Vagina (tissue), 2 donors: Measurements from ENCODE around the gene CHRNG. TPM values are rescaled to one million over a fixed set of nuclear protein-coding genes. Genes with fewer than 3 reads are reported as not detected.

ENCODE experiments used
- DNase-seq, 2 donors: peaks; one replicate each; pipeline ENCODE4 v3.0.0-alpha.2; 2017; ENCODE audit errors: extremely low spot score in 2 of 2
- H3K27ac ChIP-seq: fragments of 200-600 bp; sonication (generic); one replicate; pipeline ENCODE4 v1.5.1; 2019
- H3K27me3 ChIP-seq: fragments of 200-600 bp; sonication (generic); one replicate; pipeline ENCODE4 v1.5.1; 2019
- H3K36me3 ChIP-seq, 2 donors: fragments of 200-600 bp; sonication (generic); one replicate each; pipeline ENCODE4 v1.5.1; 2017 to 2019
- H3K4me1 ChIP-seq: fragments of 200-600 bp; sonication (generic); one replicate; pipeline ENCODE4 v1.5.1; 2019
- H3K4me3 ChIP-seq, 2 donors: fragments of 200-600 bp; sonication (generic); 1 replicate in 1 of 2; 2 replicates in 1 of 2; pipeline ENCODE4 v1.5.1; 2016 to 2019
- H3K9me3 ChIP-seq: fragments of 200-600 bp; sonication (generic); one replicate; pipeline ENCODE4 v1.5.1; 2019
- CTCF ChIP-seq, 3 experiments: fragments of 450-650 bp in 2 of 3; fragments of 200-600 bp in 1 of 3; sonication (generic) in 1 of 3; IDR thresholded peaks; one replicate each; pipeline ENCODE4 v1.5.1; 2017 to 2019; ENCODE audit warnings: antibody characterized with exemption in 3 of 3, mild to moderate bottlenecking in 2 of 3, moderate library complexity in 2 of 3
- POLR2A ChIP-seq, 2 donors: fragments of 450-650 bp; IDR thresholded peaks; one replicate each; pipeline ENCODE4 v1.6.1; 2017; ENCODE audit warnings: antibody characterized with exemption in 2 of 2, mild to moderate bottlenecking in 2 of 2, moderate library complexity in 2 of 2
- POLR2AphosphoS5 ChIP-seq, 2 donors: sonication (generic); formaldehyde crosslinking; IDR thresholded peaks; one replicate each; pipeline ENCODE4 v1.9.0; 2017; ENCODE audit warnings: antibody characterized with exemption in 2 of 2, mild to moderate bottlenecking in 2 of 2, low read depth in 1 of 2; ENCODE audit not compliant: insufficient read depth in 1 of 2
- intact Hi-C: fragments of 100-400 bp; cut with DNase I; formaldehyde crosslinking; loops from one replicate; pipeline ENCODE4 v1.15.1; 2023
- total RNA-seq: library from RNA; depleted of rRNA; stranded (reverse); fragments of >200 nt; gene quantifications from one replicate; pipeline ENCODE4 v1.2.3, GENCODE V29; 2016

Gene CHRNG
- total RNA-seq, 1 donor from 2014 or later: not detected

- peaks cover 0 to 19% of the 10 kb centered on the region in 2 donors for H3K36me3 ChIP-seq
These were observed 39.1 kb downstream of the CHRNG start for GRCh38 chr2:232578626-232579025.

GRCh38 chr2:232580648-232580981 is 41.1 kb downstream of the CHRNG start:
- H3K4me1 ChIP-seq: no peaks in the 10 kb centered on the region
- TF ChIP-seq POLR2AphosphoS5 (IDR thresholded peaks at IDR 0.05; ENCODE audit: insufficient read depth in 1 of 2, low read depth in 1 of 2): no peak
- TF ChIP-seq CTCF (IDR thresholded peaks at IDR 0.05): no peak
- no peak for TF ChIP-seq POLR2A (IDR thresholded peaks at IDR 0.05)
- H3K9me3 ChIP-seq: no peaks in the 10 kb centered on the region
- intact Hi-C loops: no loop called here
- H3K27me3 ChIP-seq: no peaks in the 10 kb centered on the region
- H3K36me3 ChIP-seq: peaks cover 0 to 14% of the 10 kb centered on the region in 2 donors
- no peak for DNase-seq
- no peak overlapping the region for H3K4me3 ChIP-seq
- H3K27ac ChIP-seq: no peak overlapping the region

More at GRCh38 chr2:232578626-232579025, 39.1 kb downstream of the CHRNG start:
- intact Hi-C loops: no loop called here
- Histone ChIP-seq H3K9me3 (no peaks in the 10 kb centered on the region), H3K27me3 (no peaks in the 10 kb centered on the region), H3K27ac (no peak overlapping the region), H3K4me1 (no peaks in the 10 kb centered on the region), H3K4me3 (no peak overlapping the region)
- no peak for DNase-seq
- TF ChIP-seq CTCF (IDR thresholded peaks at IDR 0.05): no peak

- TF ChIP-seq POLR2A (IDR thresholded peaks at IDR 0.05): no peak
- no peak for TF ChIP-seq CTCF (IDR thresholded peaks at IDR 0.05)
- no peak for TF ChIP-seq POLR2AphosphoS5 (IDR thresholded peaks at IDR 0.05; ENCODE audit: insufficient read depth in 1 of 2, low read depth in 1 of 2)
- H3K27ac ChIP-seq: no peak overlapping the region
- no peak for DNase-seq
- no peaks in the 10 kb centered on the region for H3K9me3 ChIP-seq
- intact Hi-C loops: no loop called here
- no peaks in the 10 kb centered on the region for H3K27me3 ChIP-seq
- H3K4me1 ChIP-seq: no peaks in the 10 kb centered on the region
- H3K36me3 ChIP-seq: peaks cover 0 to 14% of the 10 kb centered on the region in 2 donors
- no peak overlapping the region for H3K4me3 ChIP-seq
These were observed 42.2 kb downstream of the CHRNG start for GRCh38 chr2:232581725-232582124.

GRCh38 chr2:232584238-232584637 is 44.7 kb downstream of the CHRNG start:
- Histone ChIP-seq H3K27ac (no peak overlapping the region), H3K9me3 (no peaks in the 10 kb centered on the region), H3K36me3 (peaks cover 0 to 14% of the 10 kb centered on the region in 2 donors), H3K4me1 (peaks cover 17% of the 10 kb centered on the region), H3K4me3 (no peak overlapping the region), H3K27me3 (no peaks in the 10 kb centered on the region)
- no peak for TF ChIP-seq CTCF (IDR thresholded peaks at IDR 0.05)
- TF ChIP-seq POLR2A (IDR thresholded peaks at IDR 0.05): no peak
- TF ChIP-seq POLR2AphosphoS5 (IDR thresholded peaks at IDR 0.05; ENCODE audit: insufficient read depth in 1 of 2, low read depth in 1 of 2): no peak
- intact Hi-C loops: no loop called here
- no peak for DNase-seq

DNA sequence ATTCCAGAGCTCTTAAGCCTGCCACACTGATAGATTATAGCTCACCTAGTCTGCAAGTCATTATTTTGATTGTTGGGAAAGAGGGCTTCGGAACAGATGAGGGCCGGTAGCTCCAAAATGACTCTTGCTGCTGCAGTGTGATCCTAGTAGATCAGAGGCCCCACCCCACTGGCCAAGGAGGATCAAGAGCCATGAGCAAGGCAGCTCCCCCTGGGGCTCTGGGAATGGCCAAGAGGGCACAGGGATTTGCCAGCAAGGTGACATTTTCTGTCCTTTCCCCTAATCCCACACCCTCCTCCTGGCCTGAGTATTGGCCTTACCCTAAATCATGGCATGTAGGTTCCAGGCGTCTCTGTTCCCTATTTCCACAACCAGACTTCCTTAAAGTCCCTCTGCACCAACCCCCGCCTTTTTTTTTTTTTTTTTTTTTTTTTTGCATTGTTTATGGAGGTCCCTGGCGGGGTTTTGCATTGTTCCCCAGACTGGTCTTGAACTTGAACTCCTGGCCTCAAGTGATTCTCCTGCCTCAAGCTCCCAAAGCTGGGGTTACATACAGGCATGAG is 47.5 kb downstream of the CHRNG start:
- H3K9me3 ChIP-seq: no peaks in the 10 kb centered on the region
- intact Hi-C loops: no loop called here
- H3K27me3 ChIP-seq: no peaks in the 10 kb centered on the region
- H3K4me1 ChIP-seq: peaks cover 22% of the 10 kb centered on the region
- no peak for TF ChIP-seq POLR2AphosphoS5 (IDR thresholded peaks at IDR 0.05; ENCODE audit: insufficient read depth in 1 of 2, low read depth in 1 of 2)
- DNase-seq: no peak
- no peak overlapping the region for H3K4me3 ChIP-seq
- no peak overlapping the region for H3K27ac ChIP-seq
- peaks cover 0 to 4% of the 10 kb centered on the region in 2 donors for H3K36me3 ChIP-seq
